HG02588 (cell line): ENCODE data around the gene HECW1.
"Not testable (repeated sequence)": the region's sequence is repeated elsewhere in the genome, so short reads cannot be mapped to it uniquely, and the experiment has no call there.

Experiments used
- ATAC-seq: cut with Tn5 transposase; IDR thresholded peaks from one replicate; pipeline ENCODE4 v1.9.1; 2021; ENCODE audit warnings: mild to moderate bottlenecking, moderate library complexity; ENCODE audit not compliant: unreplicated experiment

Gene HECW1

GRCh38 chr7:43460733-43461348 lies 348.4 kb downstream of the HECW1 start:
- ATAC-seq, result no peak

- ATAC-seq, result no peak
Observed at GRCh38 chr7:43461349-43462024, 349.0 kb downstream of the HECW1 start.

GRCh38 chr7:43462836-43463235 lies 350.4 kb downstream of the HECW1 start:
- no peak for ATAC-seq

GRCh38 chr7:43463401-43463980 lies 351.0 kb downstream of the HECW1 start:
- no peak for ATAC-seq

GRCh38 chr7:43465581-43466554 lies 353.4 kb downstream of the HECW1 start:
- ATAC-seq, result no peak

GRCh38 chr7:43467406-43467805 lies 355.0 kb downstream of the HECW1 start:
- ATAC-seq, result no peak

GRCh38 chr7:43467846-43468245 lies 355.4 kb downstream of the HECW1 start:
- ATAC-seq, result no peak

- ATAC-seq, result no peak
Observed at GRCh38 chr7:43469051-43469450, 356.6 kb downstream of the HECW1 start.

- ATAC-seq, result no peak
Observed at GRCh38 chr7:43470110-43470509, 357.7 kb downstream of the HECW1 start.

GRCh38 chr7:43475983-43476382 lies 363.5 kb downstream of the HECW1 start:
- ATAC-seq, result no peak

- no peak for ATAC-seq
Observed at GRCh38 chr7:43476896-43477295, 364.4 kb downstream of the HECW1 start.

- ATAC-seq, result no peak
Observed at GRCh38 chr7:43479042-43479441, 366.6 kb downstream of the HECW1 start.

- ATAC-seq, result no peak
Observed at GRCh38 chr7:43479543-43479942, 367.1 kb downstream of the HECW1 start.

- no peak for ATAC-seq
Observed at GRCh38 chr7:43480581-43480980, 368.1 kb downstream of the HECW1 start.

- no peak for ATAC-seq
Observed at GRCh38 chr7:43481902-43482678, 369.6 kb downstream of the HECW1 start.

- no peak for ATAC-seq
Observed at GRCh38 chr7:43482679-43483252, 370.3 kb downstream of the HECW1 start.

- no peak for ATAC-seq
Observed at GRCh38 chr7:43484678-43485395, 372.4 kb downstream of the HECW1 start.

- ATAC-seq, result no peak
Observed at GRCh38 chr7:43485580-43485979, 373.1 kb downstream of the HECW1 start.

GRCh38 chr7:43486008-43486407 lies 373.6 kb downstream of the HECW1 start:
- ATAC-seq, result not testable (repeated sequence)
